ENCODE results near the gene EPB41.

- TF ChIP-seq, protein P1, sequence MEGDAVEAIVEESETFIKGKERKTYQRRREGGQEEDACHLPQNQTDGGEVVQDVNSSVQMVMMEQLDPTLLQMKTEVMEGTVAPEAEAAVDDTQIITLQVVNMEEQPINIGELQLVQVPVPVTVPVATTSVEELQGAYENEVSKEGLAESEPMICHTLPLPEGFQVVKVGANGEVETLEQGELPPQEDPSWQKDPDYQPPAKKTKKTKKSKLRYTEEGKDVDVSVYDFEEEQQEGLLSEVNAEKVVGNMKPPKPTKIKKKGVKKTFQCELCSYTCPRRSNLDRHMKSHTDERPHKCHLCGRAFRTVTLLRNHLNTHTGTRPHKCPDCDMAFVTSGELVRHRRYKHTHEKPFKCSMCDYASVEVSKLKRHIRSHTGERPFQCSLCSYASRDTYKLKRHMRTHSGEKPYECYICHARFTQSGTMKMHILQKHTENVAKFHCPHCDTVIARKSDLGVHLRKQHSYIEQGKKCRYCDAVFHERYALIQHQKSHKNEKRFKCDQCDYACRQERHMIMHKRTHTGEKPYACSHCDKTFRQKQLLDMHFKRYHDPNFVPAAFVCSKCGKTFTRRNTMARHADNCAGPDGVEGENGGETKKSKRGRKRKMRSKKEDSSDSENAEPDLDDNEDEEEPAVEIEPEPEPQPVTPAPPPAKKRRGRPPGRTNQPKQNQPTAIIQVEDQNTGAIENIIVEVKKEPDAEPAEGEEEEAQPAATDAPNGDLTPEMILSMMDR (IDR thresholded peaks at IDR 0.05 in 2 of 3, conservative IDR thresholded peaks at IDR 0.05 in 1 of 3; ENCODE audit: borderline replicate concordance in 1 of 3, insufficient read depth in 1 of 3, low read depth in 2 of 3, low read length in 2 of 3): no peak
- no peak for TF ChIP-seq POLR2AphosphoS5 (IDR thresholded peaks at IDR 0.05; ENCODE audit: low read depth, low read length)
- TF ChIP-seq EZH2 (IDR thresholded peaks at IDR 0.05): no peak
- TF ChIP-seq, protein P2, sequence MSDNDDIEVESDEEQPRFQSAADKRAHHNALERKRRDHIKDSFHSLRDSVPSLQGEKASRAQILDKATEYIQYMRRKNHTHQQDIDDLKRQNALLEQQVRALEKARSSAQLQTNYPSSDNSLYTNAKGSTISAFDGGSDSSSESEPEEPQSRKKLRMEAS (IDR thresholded peaks at IDR 0.05): no peak
- no peak for TF ChIP-seq REST (IDR thresholded peaks at IDR 0.05; ENCODE audit: low read depth)
- no peak for TF ChIP-seq ELF1 (IDR thresholded peaks at IDR 0.05; ENCODE audit: borderline replicate concordance, low read depth)
- no peak for TF ChIP-seq POLR2A (IDR thresholded peaks at IDR 0.05; ENCODE audit: borderline replicate concordance, extremely low read depth, insufficient read depth, insufficient read length)
- TF ChIP-seq JUND (IDR thresholded peaks at IDR 0.05): no peak
- no peak for TF ChIP-seq SP1 (IDR thresholded peaks at IDR 0.05; ENCODE audit: low read depth)
- TF ChIP-seq CEBPB (IDR thresholded peaks at IDR 0.05; ENCODE audit: low read depth): no peak
- TF ChIP-seq EZH2phosphoT487 (IDR thresholded peaks at IDR 0.05; ENCODE audit: borderline replicate concordance): no peak
Measured at GRCh38 chr1:29083317-29084195, 169.2 kb downstream of the EPB41 start.
